ENCODE data around the gene BTNL2.
"Not testable (repeated sequence)": the region's sequence is repeated elsewhere in the genome, so short reads cannot be mapped to it uniquely, and the experiment has no call there.

The BTNL2 gene

DNA sequence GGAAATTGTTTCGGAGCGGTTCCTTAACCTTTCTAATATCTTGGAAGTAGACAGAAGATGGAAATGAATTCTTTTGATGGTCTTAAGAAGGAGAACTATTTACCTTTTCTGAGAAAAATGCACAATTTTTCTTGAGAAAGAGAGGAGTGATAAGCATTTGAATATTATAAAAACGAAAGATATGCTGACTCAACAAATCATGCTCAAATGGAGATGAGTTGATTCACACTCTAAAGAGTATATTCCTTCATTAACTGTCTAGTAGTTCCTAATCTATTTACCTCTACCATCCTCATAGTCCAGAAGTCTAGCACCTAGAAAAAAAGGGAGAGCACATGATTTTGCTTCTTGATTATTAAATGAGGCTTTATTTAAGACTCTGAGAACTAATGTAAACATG lies 39.3 kb downstream of the BTNL2 start:
- no peak for DNase-seq

DNA sequence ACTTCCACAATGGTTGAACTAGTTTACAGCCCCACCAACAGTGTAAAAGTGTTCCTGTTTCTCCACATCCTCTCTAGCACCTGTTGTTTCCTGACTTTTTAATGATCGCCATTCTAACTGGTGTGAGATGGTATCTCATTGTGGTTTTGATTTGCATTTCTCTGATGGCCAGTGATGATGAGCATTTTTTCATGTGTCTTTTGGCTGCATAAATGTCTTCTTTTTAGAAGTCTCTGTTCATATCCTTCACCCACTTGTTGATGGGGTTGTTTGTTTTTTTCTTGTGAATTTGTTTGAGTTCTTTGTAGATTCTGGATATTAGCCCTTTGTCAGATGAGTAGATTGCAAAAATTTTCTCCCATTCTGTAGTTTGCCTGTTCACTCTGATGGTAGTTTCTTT lies 47.8 kb downstream of the BTNL2 start:
- DNase-seq: not testable (repeated sequence)

DNA sequence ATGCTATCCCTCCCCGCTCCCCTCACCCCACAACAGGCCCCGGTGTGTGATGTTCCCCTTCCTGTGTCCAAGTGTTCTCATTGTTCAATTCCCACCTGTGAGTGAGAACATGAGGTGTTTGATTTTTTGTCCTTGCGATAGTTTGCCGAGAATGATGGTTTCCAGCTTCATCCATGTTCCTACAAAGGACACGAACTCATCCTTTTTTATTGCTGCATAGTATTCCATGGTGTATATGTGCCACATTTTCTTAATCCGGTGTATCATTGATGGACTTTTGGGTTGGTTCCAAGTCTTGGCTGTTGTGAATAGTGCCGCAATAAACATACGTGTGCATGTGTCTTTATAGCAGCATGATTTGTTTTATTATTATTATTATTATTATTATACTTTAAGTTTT lies 48.4 kb downstream of the BTNL2 start:
- DNase-seq: not testable (repeated sequence)

DNA sequence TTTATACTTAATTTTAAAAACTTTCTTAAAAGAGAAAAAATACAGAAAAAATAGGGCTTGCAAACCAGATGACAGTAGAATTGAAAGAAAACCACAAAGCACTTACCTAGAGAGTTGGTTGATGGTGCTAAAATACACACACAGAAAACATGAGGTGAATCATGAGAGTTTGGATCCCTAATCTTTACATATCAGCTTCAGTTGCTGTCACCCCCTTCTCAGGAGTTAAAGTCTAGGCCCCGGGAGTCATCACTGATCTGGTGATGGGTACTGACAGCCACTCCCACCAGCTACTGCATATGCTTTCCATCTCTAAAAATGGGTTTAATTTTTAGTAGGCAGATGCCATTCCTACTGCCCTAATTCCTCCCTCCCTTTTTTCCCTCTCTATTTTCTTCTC lies 52.0 kb downstream of the BTNL2 start:
- DNase-seq: no peak

DNA sequence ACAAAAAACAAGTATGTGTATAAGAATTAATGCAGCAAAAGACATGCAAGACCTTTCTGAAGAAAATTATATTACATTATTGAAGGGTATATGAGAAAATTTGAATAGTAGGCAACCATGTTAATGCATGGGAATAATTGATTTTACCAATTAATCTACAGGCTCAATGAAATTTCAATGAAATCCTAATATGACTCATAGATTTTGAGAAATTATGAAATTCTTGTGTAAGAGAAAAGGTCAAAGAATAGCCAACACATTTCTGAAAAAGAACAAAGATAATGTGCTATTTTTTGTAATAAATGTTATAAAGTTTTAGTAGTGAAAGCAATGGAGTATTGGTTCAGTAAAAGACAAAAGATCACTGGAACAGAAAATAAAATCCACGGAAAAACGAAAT lies 53.6 kb downstream of the BTNL2 start:
- DNase-seq: no peak

Measured in hematopoietic multipotent progenitor cell treated with erythropoietin and hydrocortisone succinate and interleukin-3 and kit ligand, for 6 days (in vitro differentiated cells).